ENCODE results near the gene ADAMTS17. TPM values are rescaled to one million over a fixed set of nuclear protein-coding genes. Genes with fewer than 3 reads are reported as not detected.

The ADAMTS17 gene
- total RNA-seq, 1 experiment from 2014 or later = 1.6 TPM

- BruUV-seq (replicated peaks) = no TSS peak
- intact Hi-C loops (cut with micrococcal nuclease; ENCODE audit: unreplicated experiment) = loop anchor here (10.0 kb wide), 1 partner anchor 246 kb away; no protein-coding TSS in a partner anchor
- ChIA-PET CTCF (no interaction called here), POLR2A (no interaction called here)
- in situ Hi-C loops (cut with HindIII; ENCODE audit: low pct_unique_long_range_greater_than_20kb, low sequenced_read_pairs) = no loop called here
- no peak for TF ChIP-seq POLR2AphosphoS5 (IDR thresholded peaks at IDR 0.05; ENCODE audit: low read depth, low read length)
- TF ChIP-seq CTCF (IDR thresholded peaks at IDR 0.05) = no peak
- TF ChIP-seq REST (IDR thresholded peaks at IDR 0.05; ENCODE audit: insufficient read depth in 1 of 2, low read depth in 2 of 2, low read length in 1 of 2) = no peak
- TF ChIP-seq SIN3A (IDR thresholded peaks at IDR 0.05; ENCODE audit: borderline replicate concordance, insufficient read depth, low read depth, low read length) = no peak
- no peak for TF ChIP-seq TCF7L2 (IDR thresholded peaks at IDR 0.05; ENCODE audit: low read depth, low read length)
- H3K4me1 ChIP-seq (ENCODE audit: control insufficient read depth, insufficient read depth, low read length) = no peaks in the 10 kb centered on the region; the same call in 1 of the 2 replicates
- no peak for ATAC-seq
- no peak overlapping the region for H3K27ac ChIP-seq (ENCODE audit: low read length)
- H3K9me3 ChIP-seq (ENCODE audit: control insufficient read depth, insufficient read depth, low read depth, low read length) = no peaks in the 10 kb centered on the region; the same call in 1 of the 2 replicates
- H3K4me3 ChIP-seq (ENCODE audit: low read depth in 2 of 2, low read length in 2 of 2) = no peak overlapping the region
- DNase-seq (ENCODE audit: low read depth, low spot score) = no peak
- peaks cover 11% of the 10 kb centered on the region for H3K27me3 ChIP-seq (ENCODE audit: control insufficient read depth, insufficient read depth, low read length)
- no peaks in the 10 kb centered on the region for H3K36me3 ChIP-seq (ENCODE audit: control insufficient read depth, insufficient read depth, low read length)
Observed at GRCh38 chr15:100348578-100348977, 6.8 kb upstream of the ADAMTS17 start.

GRCh38 chr15:100346866-100347512 lies 5.2 kb upstream of the ADAMTS17 start:
- intact Hi-C loops (cut with micrococcal nuclease; ENCODE audit: unreplicated experiment) = loop anchor here (10.0 kb wide), 1 partner anchor 248 kb away; no protein-coding TSS in a partner anchor
- CTCF ChIA-PET = no interaction called here

More at GRCh38 chr15:100346866-100347512, 5.2 kb upstream of the ADAMTS17 start:
- H3K4me1 ChIP-seq (ENCODE audit: control insufficient read depth, insufficient read depth, low read length) = no peaks in the 10 kb centered on the region; the same call in 1 of the 2 replicates
- DNase-seq (ENCODE audit: low read depth, low spot score) = no peak
- no peak overlapping the region for H3K27ac ChIP-seq (ENCODE audit: low read length)
- no peak for ATAC-seq
- H3K27me3 ChIP-seq (ENCODE audit: control insufficient read depth, insufficient read depth, low read length) = peaks cover 14% of the 10 kb centered on the region
- no peak overlapping the region for H3K4me3 ChIP-seq (ENCODE audit: low read depth in 2 of 2, low read length in 2 of 2)
- no peaks in the 10 kb centered on the region; the same call in 1 of the 2 replicates for H3K9me3 ChIP-seq (ENCODE audit: control insufficient read depth, insufficient read depth, low read depth, low read length)
- in situ Hi-C loops (cut with HindIII; ENCODE audit: low pct_unique_long_range_greater_than_20kb, low sequenced_read_pairs) = no loop called here
- no peak for TF ChIP-seq CTCF (IDR thresholded peaks at IDR 0.05)
- no peak for TF ChIP-seq REST (IDR thresholded peaks at IDR 0.05; ENCODE audit: insufficient read depth in 1 of 2, low read depth in 2 of 2, low read length in 1 of 2)
- no peak for TF ChIP-seq SIN3A (IDR thresholded peaks at IDR 0.05; ENCODE audit: borderline replicate concordance, insufficient read depth, low read depth, low read length)
- TF ChIP-seq POLR2AphosphoS5 (IDR thresholded peaks at IDR 0.05; ENCODE audit: low read depth, low read length) = no peak
- TF ChIP-seq TCF7L2 (IDR thresholded peaks at IDR 0.05; ENCODE audit: low read depth, low read length) = no peak
- H3K36me3 ChIP-seq (ENCODE audit: control insufficient read depth, insufficient read depth, low read length) = no peaks in the 10 kb centered on the region
- POLR2A ChIA-PET = no interaction called here
- BruUV-seq (replicated peaks) = no TSS peak
